ENCODE results near the gene LZTR1. TPM values are rescaled to one million over a fixed set of nuclear protein-coding genes. Genes with fewer than 3 reads are reported as not detected.
A peak's percentile ranks its signal among the peaks of the same experiment; 100 is the strongest.

The LZTR1 gene
- total and polyA plus RNA-seq, 10 of the 15 experiments (the other 5 are each of a cell fraction or from before 2014, with no cell fraction given) = 0.82 to 50.3 (median 19.3) TPM

GRCh38 chr22:20980523-20980922 lies 1.6 kb upstream of the LZTR1 start:
- Histone ChIP-seq H2AFZ (ENCODE audit: control insufficient read depth, low read depth, low read length) (no peak overlapping the region), H3K4me1 (ENCODE audit: control insufficient read depth, insufficient read depth, low read length) (peaks cover 10% of the 10 kb centered on the region; the same call in 1 of the 2 replicates), H3K79me2 (ENCODE audit: control insufficient read depth, insufficient read depth, low read length) (peaks cover 16% of the 10 kb centered on the region), H3K27me3 (replicated peaks in 1 of 2; ENCODE audit: control insufficient read depth in 2 of 2, insufficient read depth in 2 of 2, low read length in 1 of 2) (no peaks in the 10 kb centered on the region), H3K4me2 (ENCODE audit: control insufficient read depth, insufficient read depth) (peak overlapping the region; percentile 97), H3K27ac (ENCODE audit: control insufficient read depth, insufficient read depth) (no peak overlapping the region), H3K4me3 (no peak overlapping the region), H3K36me3 (ENCODE audit: control insufficient read depth in 2 of 2, insufficient read depth in 2 of 2, low read length in 1 of 2) (no peaks in the 10 kb centered on the region), H3K9me3 (replicated peaks; ENCODE audit: control insufficient read depth, insufficient read depth, low read length) (peaks cover 6% of the 10 kb centered on the region; the same call in 2 of the 3 replicates), H3K9ac (ENCODE audit: control insufficient read depth, insufficient read depth, low read length) (no peak overlapping the region), H4K20me1 (ENCODE audit: control insufficient read depth, insufficient read depth) (no peaks in the 10 kb centered on the region)
- intact Hi-C loops (cut with micrococcal nuclease; ENCODE audit: unreplicated experiment) = no loop called here
- no TSS peak for BruUV-seq (replicated peaks)
- in situ Hi-C loops (cut with MboI) = no loop called here
- SMC1A ChIA-PET (ENCODE audit: uncharacterized antibody, unreplicated experiment) = no interaction called here
- RAD21 ChIA-PET (ENCODE audit: unreplicated experiment) = no interaction called here
- ATAC-seq (no peak), FAIRE-seq (no peak), DNase-seq (ENCODE audit: low read depth, low spot score) (no peak)
- CTCF ChIA-PET = no interaction called here
- 92% methylated on average over 4 of the region's 4 CpGs for WGBS (ENCODE audit: insufficient coverage, insufficient replicate concordance, low lambda C conversion rate, missing lambda C conversion rate)
- TF ChIP-seq HDAC2 (IDR thresholded peaks at IDR 0.05) (no peak), YY1 (IDR thresholded peaks at IDR 0.05; ENCODE audit: low read depth, low read length) (no peak), ZNF622 (IDR thresholded peaks at IDR 0.05) (no peak), ZBTB4 (CRISPR knock-in tag; IDR thresholded peaks at IDR 0.05) (no peak), CBFB (IDR thresholded peaks at IDR 0.05; ENCODE audit: low read depth) (no peak), TAF1 (IDR thresholded peaks at IDR 0.05; ENCODE audit: borderline replicate concordance, low read depth, low read length) (no peak), ZNF274 (IDR thresholded peaks at IDR 0.05; ENCODE audit: insufficient read depth, insufficient read length) (no peak), CHD2 (IDR thresholded peaks at IDR 0.05; ENCODE audit: borderline replicate concordance, low read depth, low read length) (no peak), CHD4 (IDR thresholded peaks at IDR 0.05) (no peak), MEF2B (IDR thresholded peaks at IDR 0.05; ENCODE audit: partially characterized antibody, poor library complexity, severe bottlenecking) (no peak), SREBF1 (IDR thresholded peaks at IDR 0.05; ENCODE audit: low read length) (no peak), NFIC (IDR thresholded peaks at IDR 0.05; ENCODE audit: low read depth, low read length) (no peak), RFX5 (IDR thresholded peaks at IDR 0.05; ENCODE audit: low read depth, low read length) (no peak)
- POLR2A ChIA-PET = no interaction called here
